GM18907 (cell line): ENCODE results near the gene RABL2A.
"Not testable (repeated sequence)": the region's sequence is repeated elsewhere in the genome, so short reads cannot be mapped to it uniquely, and the experiment has no call there.

Experiments used
- ATAC-seq: cut with Tn5 transposase; IDR thresholded peaks from one replicate; pipeline ENCODE4 v1.9.1; 2021; ENCODE audit warnings: mild to moderate bottlenecking, moderate library complexity; ENCODE audit not compliant: unreplicated experiment

RABL2A gene

DNA sequence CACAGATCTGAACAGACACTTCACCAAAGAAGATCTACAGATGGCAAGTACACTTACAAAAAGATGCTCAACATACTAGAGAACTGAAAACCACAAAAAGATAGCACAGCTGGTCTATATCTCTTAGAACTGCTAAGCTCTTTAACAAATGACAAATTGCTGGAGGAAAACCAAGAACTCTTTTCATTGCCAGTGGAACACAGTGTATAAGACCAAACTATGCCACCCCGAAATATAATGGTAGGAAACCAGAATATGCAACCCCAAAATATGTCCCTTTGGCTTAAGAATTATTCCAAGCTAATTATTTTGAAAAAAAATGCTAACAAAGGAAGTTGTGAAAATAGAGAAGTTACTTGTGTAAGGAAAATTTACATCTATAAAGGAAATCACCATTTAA is 21.0 kb upstream of the RABL2A start:
- ATAC-seq = not testable (repeated sequence)

DNA sequence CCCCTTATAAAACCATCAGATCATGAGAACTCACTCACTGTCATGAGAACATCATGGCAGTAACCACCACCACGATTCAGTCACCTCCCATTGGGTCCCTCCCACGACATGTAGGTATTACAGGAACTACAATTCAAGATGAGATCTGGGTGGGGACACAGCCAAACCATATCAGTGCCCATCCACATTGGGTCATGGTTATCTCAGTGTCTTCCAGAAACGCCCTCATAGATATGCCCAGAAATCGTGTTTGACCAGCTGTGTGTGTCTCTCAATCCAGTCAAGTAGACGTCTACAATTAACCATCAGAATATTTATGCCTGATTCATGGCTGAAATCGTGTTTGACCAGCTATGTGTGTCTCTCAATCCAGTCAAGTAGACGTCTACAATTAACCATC is 17.2 kb upstream of the RABL2A start:
- not testable (repeated sequence) for ATAC-seq

- not testable (repeated sequence) for ATAC-seq
Observed at GRCh38 chr2:113621002-113621401, 6.1 kb upstream of the RABL2A start.

DNA sequence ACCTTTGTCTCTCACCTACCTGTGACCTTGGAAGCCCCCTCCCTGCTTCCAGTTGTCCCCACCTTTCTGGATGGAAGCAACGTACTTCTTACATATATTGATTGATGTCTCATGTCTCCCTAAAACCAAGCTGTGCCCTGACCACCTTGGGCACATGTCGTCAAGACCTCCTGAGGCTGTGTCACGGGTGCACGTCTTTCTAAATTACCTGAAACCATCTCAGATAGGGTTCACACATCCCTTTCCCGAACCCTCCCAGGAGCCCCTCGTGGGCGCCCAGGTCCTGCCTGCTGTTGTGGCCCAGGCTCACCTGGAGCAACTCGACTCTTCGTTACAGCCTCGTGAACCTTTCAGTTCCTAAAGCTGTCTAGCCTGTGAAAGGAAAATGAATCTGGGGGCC is 1.2 kb upstream of the RABL2A start:
- not testable (repeated sequence) for ATAC-seq

- ATAC-seq = not testable (repeated sequence)
Observed at GRCh38 chr2:113632849-113633345, 5.8 kb downstream of the RABL2A start.

- not testable (repeated sequence) for ATAC-seq
Observed at GRCh38 chr2:113635358-113635757, 8.3 kb downstream of the RABL2A start.

DNA sequence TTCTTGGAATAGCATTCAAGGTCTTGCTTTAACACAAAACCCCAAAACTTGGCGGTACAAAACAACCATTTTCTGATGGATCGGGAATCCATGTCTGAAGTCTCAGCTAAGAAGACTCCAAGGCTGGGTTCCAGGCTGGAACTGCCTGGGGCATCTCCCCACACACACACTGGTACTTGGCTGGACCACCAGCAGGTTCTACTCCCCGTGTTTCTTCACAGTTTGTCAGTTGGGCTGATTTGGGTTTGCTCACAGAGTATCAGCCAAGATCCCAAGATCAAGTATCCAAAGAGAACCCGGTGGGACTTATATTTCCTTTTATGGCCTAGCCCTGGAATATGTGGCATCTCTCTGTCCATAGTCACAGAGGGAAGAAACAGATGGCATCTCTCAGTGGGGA is 9.2 kb downstream of the RABL2A start:
- ATAC-seq = not testable (repeated sequence)

DNA sequence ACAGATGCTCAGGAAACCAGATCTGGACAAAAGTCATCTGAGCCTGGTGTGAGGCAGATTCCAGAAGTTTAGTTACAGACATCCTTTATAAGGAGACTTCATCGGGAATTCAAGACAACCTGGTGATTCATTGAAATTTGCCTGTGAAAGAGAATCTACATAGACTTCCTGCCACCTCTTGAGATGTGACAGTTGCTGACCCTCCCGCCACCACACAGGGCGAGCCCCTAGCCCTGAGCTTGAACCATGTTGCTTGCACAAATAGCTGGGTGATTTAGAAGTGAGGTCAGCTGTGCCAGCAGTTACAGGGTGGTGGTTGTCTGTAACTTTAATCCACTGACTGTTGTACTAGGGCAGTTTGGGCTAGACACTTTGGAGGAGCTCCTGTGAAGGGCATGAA is 11.0 kb downstream of the RABL2A start:
- not testable (repeated sequence) for ATAC-seq

- not testable (repeated sequence) for ATAC-seq
Observed at GRCh38 chr2:113646217-113646616, 19.2 kb downstream of the RABL2A start.

- ATAC-seq = not testable (repeated sequence)
Observed at GRCh38 chr2:113650834-113651815, 24.1 kb downstream of the RABL2A start.

- ATAC-seq = not testable (repeated sequence)
Observed at GRCh38 chr2:113652599-113652998, 25.5 kb downstream of the RABL2A start.

GRCh38 chr2:113656031-113656624 is 29.1 kb downstream of the RABL2A start:
- ATAC-seq = not testable (repeated sequence)

GRCh38 chr2:113657735-113658134 is 30.7 kb downstream of the RABL2A start:
- ATAC-seq = not testable (repeated sequence)

GRCh38 chr2:113663285-113664060 is 36.4 kb downstream of the RABL2A start:
- ATAC-seq = not testable (repeated sequence)

DNA sequence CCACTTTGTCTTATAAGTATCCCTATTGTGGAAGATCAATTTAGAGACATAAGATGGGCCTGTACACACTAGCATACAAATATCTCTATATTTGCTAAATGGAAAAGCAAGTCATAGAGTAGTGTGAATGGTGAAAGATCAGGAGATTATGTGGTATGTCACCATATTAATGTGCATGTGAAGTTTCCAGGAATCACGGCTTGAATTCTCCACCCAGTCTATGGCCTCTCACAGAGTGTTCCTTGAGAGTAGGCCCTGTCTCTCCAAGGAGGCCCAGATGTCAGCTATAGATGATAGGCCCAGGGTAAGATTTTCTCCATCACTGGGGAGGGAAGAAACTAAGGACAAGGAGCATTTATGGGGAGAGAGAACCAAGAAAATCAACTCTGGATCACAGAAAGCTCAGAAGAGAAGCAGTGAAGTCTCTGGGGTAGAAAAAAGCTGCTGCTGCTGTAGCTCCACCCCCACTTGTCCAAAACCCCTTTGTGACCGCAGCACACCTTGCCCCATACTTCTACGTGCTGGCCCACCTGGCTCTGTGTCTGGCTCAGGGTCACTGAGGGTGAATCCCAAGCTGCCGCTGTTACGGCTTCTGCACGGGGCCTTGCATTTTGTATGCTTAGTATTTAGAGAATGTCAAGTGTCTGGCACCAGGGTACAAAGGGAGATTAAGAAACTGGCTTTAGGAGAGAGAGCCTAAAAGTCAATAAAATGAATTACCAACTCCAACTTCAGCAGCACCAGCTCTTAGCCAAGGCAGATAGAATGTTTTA is 37.9 kb downstream of the RABL2A start:
- not testable (repeated sequence) for ATAC-seq

- not testable (repeated sequence) for ATAC-seq
Observed at GRCh38 chr2:113669013-113669412, 41.9 kb downstream of the RABL2A start.

DNA sequence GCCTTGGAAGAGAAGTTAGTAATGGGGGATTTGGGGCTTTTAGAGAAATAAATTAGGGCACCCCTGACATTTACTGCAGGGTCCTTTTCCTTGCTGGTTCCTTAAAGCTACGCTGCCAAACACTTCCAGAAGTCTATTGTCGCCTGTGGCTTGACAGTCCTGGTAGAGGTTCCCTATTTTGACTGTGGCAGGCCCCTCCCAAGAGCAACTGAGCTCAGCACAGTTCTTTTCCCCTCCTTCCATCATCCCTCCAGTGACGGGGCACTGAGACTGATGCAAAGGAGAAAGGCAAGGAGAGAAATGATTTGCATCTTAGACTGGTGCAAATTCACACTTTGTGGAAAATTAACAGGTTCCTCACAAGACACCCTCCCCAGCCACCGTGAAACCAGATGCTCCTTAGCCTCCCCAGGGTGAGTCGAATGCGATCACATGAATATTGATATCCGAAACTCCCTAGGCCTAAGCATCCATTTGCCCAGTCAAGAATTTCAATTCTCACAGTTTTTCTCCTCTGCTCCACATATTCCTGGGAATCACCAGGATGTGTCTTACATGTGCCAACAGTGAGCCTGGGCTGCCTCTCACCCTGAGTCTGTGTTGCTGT is 45.4 kb downstream of the RABL2A start:
- ATAC-seq = no peak

- ATAC-seq = no peak
Observed at GRCh38 chr2:113675875-113676274, 48.8 kb downstream of the RABL2A start.

DNA sequence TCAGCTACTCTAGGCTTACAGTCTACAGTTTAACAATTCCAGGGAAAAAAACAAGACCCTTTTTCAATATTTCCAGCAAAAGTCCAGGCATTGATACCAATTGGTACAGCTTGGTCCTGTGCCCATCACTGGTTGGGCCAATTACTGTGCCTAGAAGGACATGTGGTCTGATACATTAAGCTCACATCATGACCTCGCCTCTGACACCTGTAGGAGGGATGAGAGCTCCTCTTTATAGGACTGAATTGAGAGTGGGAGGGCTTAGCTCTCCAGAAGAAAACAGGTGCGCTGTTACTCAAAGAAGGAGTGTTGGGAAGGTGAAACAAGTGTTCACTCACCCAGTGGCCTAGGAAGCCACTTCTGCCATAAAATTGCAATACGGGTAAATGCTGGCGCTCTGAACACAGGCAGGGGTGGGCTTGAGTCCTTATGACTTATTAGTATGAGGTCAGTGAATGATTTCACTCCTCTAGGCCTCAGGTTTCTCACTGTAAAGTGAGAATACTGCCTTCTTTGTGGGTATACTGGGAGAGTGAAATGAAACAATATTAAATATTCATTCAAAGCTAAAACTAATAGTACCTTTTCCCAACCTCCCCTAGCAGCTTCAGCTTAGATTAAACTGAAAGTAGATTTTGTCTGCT is 49.7 kb downstream of the RABL2A start:
- ATAC-seq = no peak
